NCI-H82 treated with DMSO at 0.1 percent for 48 hours (cell line): ENCODE data around the gene NFIA.

Experiments used
- DNase-seq: peaks from one replicate; lab custom pipeline; 2025; ENCODE audit not compliant: unreplicated experiment; lab: John Stamatoyannopoulos, UW

NFIA gene

DNA sequence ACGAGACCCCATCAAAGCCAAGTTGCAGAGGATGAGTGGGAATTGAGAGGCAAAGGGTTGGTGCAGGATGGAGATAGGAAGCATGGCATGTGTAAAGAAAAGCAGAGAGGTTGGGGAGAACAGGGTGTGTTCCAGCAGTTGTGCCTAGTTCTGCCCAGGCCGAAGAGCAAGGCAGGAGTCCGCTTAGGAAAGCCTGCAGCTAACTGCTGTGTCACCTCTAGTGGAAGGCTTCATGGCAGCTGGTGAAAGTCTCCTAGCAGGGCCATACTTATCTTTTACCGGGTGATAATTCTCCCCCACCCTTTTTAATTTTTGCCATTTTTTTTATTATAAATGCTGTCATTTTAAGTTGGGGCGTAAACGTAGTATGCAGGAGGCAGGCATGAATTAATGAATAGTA lies 93.6 kb downstream of the NFIA start:
- no peak for DNase-seq

DNA sequence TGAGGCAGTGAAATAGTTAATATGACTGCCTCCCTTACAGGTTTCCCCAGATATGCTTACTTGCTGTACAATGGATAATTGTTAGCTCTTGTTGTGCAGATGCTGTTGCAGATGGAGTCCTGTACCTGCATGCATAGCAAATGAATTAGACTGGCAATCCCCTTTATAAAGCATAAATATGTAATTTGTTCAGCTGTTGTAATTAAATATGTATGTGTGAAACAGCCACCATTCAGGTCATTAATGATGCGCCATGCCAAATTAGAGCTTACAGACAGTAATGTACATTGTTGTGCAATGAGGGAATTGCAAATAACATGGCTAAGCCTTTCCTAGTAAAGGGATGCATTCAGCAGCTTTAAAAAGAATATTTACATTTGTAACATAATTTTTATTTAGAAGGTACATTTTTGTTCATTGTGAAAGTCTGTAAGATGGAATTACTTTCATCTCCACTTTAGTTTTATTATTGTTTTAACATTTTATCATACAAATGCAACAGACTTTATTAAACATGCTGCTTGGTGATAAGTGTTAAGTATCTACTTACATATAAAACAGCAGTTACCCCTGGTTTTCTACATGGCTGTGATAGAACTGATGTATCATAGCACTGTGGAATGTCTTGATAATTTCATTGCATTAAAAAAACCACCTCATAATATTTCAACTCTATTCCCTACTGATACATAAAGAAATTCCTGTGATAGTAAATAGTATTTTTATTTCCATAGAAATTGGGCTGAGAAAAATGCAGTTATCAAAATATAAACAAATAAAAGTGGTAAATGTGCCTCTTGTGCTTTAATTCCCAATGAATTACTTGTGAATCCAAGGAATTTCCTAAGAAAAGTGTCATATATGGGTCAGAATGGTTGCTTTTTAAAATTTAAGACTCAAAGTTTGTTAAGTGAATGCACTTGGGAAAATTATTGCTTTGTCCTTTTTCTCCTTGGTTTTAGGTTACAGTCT lies 99.0 kb downstream of the NFIA start:
- DNase-seq, result no peak

DNA sequence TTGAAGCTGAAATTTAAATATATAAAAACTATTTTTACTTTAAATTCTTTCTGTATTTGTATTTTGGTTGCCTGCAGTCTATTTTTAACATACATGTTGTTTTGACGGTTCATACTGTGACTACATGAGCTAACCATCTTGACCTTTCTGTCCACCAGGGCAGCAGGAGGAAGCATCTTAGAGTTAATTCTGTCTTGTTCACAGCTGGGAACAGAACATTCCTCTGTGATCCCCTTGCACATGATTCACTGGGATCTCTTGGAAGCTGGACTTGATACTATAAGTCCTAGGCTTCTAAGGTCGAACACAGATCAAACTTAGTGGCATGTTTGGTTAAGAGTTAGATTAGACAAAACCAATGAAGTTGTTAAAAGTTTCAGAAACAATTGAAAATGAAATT lies 99.7 kb downstream of the NFIA start:
- DNase-seq, result no peak

DNA sequence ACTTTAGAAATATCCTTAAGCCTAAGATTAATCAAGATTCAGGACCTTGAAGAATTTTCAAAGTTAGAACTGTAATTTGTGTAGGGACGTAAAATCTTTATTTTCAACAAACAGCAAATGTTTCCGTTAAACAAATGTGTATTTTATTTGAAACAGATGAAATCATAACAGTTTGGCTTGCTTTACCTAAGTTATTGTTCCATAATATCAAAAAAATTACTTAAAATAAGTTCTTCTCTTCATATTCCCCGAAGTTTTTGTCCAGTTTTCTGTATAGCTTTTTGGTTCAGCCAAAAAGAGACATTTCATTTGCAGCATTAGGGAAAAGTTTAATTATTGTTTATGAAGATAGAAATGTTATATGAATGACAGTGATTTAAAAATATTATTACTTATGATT lies 100.1 kb downstream of the NFIA start:
- no peak for DNase-seq

DNA sequence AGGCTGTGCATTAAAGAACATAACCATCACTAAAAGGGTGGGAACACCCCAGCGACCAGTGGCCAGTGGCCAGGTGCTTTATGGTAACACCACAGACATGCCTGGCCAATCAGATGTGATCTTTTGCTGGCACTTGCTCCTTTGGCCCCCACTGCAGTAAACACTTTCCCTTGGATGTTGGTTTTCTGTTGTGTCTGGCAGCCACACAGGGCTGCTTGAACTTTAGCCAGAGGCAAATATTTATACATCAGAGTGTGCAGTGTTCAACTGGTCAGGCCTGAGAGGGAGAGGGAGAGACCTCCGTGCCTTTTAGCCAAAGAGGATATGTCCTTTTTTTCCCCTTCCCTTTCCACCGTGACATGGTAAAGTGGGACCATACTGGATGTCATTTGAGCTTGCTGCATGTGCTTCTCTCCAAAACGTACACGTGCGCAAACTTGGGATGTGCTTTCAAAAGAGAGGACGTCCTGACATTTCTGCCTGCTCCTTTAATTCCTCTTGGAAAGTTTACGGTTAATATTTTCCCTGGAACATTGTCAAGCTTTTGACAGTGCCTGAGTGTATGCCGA lies 101.2 kb downstream of the NFIA start:
- DNase-seq, result no peak

DNA sequence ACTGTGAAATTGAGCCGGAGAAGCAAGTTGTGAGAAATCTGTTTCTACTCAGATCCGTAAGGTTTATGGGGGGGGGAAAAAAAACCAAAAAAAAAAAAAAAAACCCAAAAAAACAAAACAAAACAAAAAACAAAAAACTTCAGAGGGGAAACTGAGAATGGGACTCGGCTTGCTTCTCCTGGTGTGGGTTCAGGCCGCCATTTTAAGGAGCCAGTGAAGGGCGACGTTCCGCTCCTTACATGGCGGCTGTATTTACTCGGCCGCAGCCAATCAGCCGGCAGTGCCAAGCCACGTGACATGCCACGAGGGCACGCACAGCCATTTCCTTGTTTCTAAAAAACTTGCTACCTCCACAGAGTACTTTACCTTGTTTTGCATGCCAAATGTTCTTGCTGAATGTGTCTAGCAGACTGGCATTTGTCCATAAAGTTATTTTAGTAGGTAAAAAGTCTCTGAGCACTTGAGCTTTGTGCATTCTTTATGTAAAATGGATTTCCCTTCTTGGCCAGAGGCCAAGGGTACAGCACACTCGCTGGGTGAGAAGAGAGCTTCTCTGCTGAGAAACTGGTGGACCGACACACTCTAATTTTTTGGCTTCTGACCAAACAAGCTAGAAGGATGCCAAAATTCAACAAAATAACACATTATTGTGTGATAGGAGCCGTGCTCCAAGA lies 101.8 kb downstream of the NFIA start:
- DNase-seq, result no peak

DNA sequence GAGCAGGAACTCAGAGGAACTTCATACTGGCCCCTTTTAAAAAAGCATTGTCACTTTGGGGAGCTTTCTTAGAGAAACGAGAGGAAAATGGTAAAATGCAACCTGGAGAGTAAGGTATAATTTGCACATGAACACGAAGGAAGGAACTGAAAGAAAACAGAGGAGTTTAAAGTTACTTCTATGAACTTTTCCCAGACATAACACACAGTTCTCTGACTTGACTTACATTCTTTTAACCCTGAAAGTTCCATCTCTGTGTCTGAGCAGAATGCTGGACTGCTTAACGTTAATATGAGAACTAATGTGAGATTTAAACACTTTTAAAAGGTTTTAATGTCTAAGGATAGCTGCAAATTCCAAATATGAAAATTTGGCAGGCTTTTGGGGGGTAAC lies 102.3 kb downstream of the NFIA start:
- no peak for DNase-seq

DNA sequence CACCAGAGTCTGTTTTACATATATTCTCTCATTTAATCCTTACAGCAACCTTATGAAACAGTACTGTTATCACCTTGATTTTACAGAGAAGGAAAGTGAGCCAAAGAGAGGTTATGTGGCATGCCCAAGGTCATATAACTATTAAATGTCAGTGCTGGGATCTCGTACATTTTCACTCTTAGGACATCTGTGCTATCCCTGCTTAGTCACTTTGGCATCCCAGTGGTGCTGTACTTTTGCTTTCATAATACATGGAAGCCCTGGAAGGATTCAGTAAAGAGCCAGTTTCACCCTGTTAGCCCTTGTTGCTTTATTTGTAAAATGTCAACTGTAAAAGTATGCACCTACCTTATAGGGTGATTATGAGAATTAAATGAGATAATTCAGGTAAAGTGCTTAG lies 104.4 kb downstream of the NFIA start:
- no peak for DNase-seq

DNA sequence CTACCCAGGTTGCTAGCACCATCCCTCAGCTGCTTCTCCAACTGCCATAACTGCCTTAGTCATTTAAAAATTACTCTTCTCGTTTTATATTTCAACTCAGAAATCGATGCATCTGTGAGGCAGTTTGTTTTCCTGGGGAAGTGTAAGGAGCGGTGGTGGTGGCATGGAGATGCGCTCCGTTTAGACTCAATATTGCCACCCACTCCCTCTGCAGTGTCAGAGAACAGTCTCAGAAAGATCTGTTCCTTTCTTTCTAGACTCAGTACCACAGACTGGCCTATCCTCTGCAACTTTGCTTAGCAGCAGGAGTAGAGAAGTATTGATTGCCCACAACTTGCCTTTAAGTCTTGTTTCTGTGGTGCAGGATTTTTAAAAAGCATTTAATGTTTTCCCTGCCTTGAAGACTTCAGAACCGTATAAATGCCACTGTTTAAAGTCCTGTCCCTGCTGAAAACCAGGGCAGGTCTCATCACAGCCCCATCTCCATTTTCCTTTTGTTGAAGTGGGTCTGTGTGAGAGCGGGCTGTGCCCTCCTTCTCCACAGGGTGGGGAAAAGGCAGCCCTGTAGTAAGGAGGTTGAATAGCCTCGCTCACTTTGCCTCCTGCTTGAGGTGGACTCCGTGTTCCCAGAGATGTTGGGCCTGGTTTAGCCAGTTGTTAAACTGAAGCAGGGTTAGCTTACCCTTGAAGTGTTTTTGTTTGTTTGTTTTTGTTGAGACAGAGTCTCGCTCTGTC lies 105.2 kb downstream of the NFIA start:
- no peak for DNase-seq

DNA sequence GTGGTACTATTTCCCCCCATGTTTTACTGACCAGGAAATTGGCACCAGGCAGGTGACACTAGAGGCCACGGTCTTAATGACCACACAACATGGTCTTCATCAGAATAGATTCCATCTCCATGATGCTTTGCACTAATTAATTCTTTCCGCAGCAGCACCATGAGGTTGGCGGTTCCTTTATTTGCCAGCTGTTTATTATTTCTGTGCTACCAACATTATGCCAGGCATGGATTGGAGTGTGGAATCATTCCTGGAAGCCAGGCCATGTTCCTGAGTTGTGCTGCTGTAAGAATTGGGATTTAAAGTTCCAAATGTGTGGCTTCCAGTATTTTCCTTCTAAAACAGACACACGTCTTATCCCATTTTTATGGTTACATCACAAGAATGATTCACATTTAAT lies 107.8 kb downstream of the NFIA start:
- no peak for DNase-seq

DNA sequence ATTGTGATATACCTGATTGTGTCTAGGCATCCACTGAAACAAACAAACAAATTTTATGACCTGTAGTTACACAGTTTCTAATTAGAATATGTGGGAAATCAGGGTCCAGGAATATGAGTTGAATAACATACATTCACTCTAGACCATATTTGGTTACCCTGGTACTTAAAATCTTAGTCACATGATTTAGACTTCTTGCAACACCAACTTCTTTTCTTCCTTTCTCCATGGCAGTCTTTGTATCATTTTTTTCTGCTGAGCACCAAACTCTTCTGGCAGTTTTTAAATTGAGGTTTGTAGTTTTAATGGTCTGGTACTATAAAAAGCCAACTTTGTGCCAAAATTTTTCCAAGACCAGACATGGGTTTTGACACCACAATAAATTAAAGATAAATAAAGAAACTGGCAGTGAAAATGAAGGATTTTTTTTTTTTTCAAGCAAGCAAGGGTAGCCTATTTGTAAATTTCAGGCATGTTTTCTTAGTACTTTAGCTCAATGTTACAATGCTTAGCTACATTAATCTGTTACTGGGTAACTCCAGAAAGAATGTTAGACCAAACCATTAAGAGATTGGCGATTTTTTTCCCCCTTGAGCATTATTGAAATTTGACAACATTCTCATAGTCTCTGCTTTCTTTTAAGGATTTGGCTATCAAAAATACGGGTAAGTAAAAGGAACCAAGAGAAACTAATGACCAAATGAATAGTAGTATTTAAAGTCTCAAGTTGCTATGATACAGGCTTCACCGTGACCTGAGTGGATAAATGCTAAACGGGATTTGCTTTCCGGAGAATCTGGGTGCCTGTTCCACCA lies 108.5 kb downstream of the NFIA start:
- no peak for DNase-seq

DNA sequence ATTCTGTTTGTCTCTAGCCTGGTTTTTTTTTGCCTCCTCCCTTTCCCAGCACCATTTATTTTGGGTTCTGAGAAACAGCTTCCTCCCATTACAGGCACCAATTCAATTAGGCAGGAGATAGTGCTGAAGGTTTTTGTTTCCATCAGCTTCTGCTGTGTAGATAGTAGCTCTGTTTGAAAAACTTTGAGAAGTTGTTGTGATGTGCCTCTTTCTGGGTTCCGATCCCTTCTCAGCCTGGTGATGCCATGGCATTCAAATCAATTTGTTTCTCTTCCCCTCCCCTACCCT lies 109.0 kb downstream of the NFIA start:
- no peak for DNase-seq

DNA sequence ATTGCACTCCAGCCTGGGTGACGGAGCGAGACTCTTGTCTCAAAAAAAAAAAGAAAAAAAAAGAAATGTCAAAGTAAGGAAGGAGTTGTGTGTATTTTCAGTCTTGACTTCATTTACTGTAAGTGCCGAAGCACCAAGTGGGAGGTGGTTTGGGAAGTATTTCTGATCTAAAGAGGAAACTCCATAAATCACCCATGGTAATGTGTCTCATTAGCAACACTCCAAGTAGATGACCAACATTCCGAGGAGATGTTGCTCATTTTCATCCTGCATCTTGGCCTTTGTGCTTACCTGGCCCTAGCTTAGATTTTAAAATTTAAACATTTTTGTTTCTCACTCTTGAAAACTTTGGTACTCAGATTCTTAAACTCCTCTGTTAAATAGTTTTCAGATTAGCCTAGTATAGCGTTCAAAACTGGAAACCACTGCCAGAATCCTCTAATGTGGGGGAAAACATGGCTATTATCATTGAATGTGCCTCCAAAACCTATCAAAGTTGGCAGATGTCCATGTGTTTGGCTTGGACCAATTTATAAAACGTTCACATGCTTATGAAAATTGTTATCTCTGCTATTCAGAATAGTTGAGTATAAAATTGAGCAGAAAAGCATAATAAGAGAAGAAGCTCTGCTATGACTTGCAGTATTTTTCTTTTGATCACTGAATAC lies 110.4 kb downstream of the NFIA start:
- DNase-seq, result no peak

DNA sequence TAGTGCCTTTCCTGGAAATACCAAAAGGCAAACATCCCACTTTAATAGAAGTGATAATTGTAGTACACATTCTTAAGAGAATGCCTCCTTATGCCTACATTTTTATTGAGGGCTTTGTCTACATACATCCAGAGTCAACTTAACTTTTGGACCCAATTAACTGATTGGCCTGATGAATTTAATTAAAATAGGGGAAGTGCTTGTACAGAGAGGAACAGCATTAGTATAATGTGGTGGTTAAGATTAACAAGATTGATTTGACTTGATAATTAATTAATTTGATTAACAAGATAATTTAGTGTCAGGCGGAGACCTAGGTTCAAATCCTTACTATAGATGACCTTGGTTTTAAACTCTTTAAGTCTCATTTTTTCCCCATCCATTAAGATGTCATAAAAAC lies 111.4 kb downstream of the NFIA start:
- DNase-seq, result no peak

DNA sequence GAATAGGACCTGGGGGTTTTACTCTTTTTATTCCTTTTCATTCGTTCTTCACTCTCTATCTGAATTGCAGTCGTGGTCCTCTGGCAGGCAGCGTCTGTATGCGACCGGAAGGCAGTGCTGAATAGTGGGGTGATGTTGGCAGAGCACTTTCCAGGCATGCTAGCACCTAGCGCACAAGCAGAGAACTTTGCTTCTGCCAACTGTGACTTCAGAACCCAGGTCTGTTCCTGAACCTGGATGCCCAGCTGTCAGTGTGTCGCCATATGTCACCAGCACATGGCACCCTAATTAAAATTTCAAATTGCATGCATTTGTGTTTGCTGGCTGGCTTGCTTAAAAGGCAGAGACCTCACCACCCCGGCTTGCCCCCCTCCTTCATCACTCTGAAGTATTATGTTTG lies 116.2 kb downstream of the NFIA start:
- peak; percentile 13 for DNase-seq

DNA sequence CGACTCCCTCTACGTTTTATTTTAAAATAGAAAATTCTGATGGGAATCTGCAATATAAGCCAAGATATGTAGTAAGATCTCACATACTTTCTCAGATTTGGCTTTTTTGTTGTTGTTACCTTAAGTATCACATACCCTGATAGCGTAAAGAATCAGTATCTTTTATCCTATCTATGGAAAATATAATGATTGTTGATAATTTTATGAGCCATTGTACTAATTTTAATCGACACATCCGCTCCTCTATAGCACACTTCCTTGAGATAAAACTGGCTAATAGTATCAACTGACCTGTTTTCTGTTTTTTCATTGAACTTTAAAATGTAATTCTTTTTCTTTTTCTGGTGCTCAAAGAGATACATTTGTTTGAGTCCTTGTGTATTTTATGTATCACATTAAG lies 118.7 kb downstream of the NFIA start:
- no peak for DNase-seq

DNA sequence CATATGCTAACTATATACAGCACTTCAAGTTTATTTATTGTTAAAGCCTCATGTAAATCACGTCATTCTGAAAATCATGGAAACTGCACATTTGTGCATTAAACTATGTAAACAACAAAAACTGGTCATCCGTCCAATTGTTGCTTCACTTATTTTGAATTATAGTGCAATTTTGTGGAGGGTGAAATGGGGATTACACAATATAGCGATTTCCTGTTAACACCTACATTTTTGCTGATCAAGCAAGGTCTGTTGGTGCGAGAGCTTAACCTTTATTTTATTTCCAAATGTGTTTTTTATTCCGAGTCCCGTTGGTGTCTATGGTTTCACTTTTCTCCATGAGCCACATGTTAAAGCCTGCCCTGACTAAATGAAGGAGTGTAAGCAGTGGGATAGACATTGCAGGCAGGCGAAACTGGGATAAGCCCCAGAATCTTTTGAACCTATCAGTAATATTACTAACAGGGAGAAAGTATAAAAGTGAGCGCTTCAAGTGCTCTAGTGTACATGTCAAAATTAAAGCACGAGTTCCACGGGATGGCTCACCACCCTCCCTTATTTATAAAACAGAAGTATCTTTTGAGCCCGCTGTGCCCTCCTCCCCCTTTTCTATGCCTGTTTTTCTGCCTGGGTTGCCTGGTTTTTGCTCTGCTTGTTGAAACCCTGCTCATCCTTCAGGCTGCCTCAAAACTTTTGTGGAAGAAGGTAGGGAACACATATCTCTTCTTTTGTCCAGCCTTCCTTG lies 120.7 kb downstream of the NFIA start:
- DNase-seq, result no peak

DNA sequence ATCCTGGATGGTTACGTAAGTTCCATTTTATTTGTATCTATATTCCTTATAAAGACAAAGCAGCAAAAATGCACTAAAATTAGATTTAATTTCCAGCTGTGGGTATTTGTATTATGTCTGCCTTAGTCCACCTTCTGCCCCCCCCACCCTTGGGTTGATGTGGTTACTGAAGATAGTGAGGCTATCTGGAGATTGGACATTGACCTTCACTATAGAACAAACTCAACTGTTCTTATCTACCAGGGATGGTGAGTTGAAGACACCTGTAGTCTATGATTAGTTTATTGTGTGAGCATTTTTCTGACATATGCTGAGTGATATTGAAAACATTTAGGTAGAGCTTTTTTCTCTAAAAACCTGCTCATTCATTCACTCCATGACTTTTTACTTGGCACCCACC lies 122.2 kb downstream of the NFIA start:
- no peak for DNase-seq

DNA sequence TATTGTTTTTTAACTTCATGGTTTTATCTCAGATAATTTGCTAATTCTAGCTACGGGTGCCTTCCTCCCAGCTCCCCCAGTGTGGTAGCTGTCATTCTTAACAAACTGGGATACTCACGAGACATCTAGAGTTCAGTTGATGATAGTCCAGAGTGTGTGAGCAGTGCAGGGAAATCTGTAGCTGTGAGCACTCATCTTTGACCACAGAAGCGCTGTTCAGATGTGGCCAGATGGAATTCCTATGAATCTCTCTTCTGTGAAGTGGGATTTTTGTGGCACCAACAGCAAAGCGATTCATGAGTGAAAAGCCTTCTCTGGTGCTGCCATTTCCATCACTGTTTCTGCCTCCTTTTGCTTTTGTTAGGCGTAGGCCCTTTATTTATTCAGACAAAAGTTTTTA lies 125.1 kb downstream of the NFIA start:
- no peak for DNase-seq

DNA sequence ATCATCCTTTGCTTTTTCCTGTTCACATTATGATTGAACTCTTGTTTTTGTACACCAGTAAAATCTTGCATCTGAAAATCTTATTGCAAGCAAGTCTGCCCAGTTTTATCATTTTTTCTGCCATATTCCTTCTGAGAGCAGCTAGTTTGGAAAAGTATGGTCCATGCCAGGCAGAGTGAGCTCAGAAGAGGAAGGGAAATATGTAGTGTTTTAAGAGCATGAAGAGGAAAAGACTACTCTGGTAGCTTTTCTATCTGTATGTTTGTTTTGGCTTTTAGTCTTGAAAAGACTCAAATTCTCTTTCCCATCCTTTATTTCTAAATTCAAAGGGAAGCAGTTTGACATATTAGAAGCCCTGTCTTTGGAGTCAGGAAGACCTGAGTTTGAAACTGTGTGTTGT lies 125.8 kb downstream of the NFIA start:
- no peak for DNase-seq
